B cell (primary cell): ENCODE data around the gene PORCN. TPM values are rescaled to one million over a fixed set of nuclear protein-coding genes. Genes with fewer than 3 reads are reported as not detected.

ENCODE experiments used
- ATAC-seq: fragments of 200-7000 bp; cut with Tn5 transposase; one replicate; pipeline ENCODE4 v1.10.0; 2021; ENCODE audit warnings: low read depth, mild to moderate bottlenecking, moderate number of reproducible peaks, moderate library complexity
- CTCF ChIA-PET: fragments of 350-600 bp; sonication (Branson Sonifier 250); formaldehyde crosslinking; loops from one replicate; lab custom pipeline; 2021; ENCODE audit warnings: antibody characterized with exemption, inconsistent platforms; lab: Charles Lee
- POLR2A ChIA-PET: fragments of 350-600 bp; sonication (Branson Sonifier 250); formaldehyde crosslinking; loops from one replicate; lab custom pipeline; 2021; ENCODE audit warnings: antibody characterized with exemption; lab: Charles Lee
- DNase-seq: peaks from one replicate; pipeline ENCODE4 v3.0.0; 2013
- H2AFZ ChIP-seq: 2 replicates; pipeline ENCODE4 v1.6.1; 2012; ENCODE audit warnings: mild to moderate bottlenecking, low read depth, low read length; ENCODE audit not compliant: insufficient read depth, poor library complexity, severe bottlenecking
- H3K27ac ChIP-seq, 2 donors: 1 replicate in 1 of 2; 2 replicates in 1 of 2; pipeline ENCODE4 v1.5.1; 2012 to 2013; ENCODE audit warnings: low read length in 2 of 2, mild to moderate bottlenecking in 2 of 2, moderate library complexity in 1 of 2
- H3K27me3 ChIP-seq, 4 experiments: fragments of 200-600 bp in 1 of 4; sonication (generic) in 1 of 4; replicated peaks in 1 of 4; 1 replicate in 2 of 4; 2 replicates in 2 of 4; pipeline versions ENCODE4 v1.6.1 to v1.7.0; 2013 to 2016; ENCODE audit warnings: low read length in 3 of 4, mild to moderate bottlenecking in 2 of 4, mixed read lengths in 1 of 4, moderate library complexity in 1 of 4; ENCODE audit not compliant: insufficient read depth in 4 of 4, control insufficient read depth in 3 of 4; ENCODE audit errors: control extremely low read depth in 1 of 4
- H3K36me3 ChIP-seq, 2 experiments: replicated peaks in 1 of 2; 1 replicate in 1 of 2; 2 replicates in 1 of 2; pipeline versions ENCODE4 v1.6.1 to v1.7.1; 2013; ENCODE audit warnings: low read length in 1 of 2; ENCODE audit not compliant: insufficient read depth in 2 of 2, control insufficient read depth in 1 of 2; ENCODE audit errors: control extremely low read depth in 1 of 2, extremely low read depth in 1 of 2
- H3K4me1 ChIP-seq, 2 donors: fragments of 200-600 bp in 1 of 2; sonication (generic) in 1 of 2; 1 replicate in 1 of 2; 2 replicates in 1 of 2; pipeline versions ENCODE4 v1.5.1 to v1.6.1; 2013 to 2017; ENCODE audit warnings: low read length in 2 of 2; ENCODE audit not compliant: control insufficient read depth in 2 of 2, insufficient read depth in 2 of 2
- H3K4me2 ChIP-seq: replicated peaks from 2 replicates; pipeline ENCODE3; 2012; ENCODE audit warnings: mild to moderate bottlenecking, low read depth, low read length; ENCODE audit not compliant: poor library complexity, severe bottlenecking
- H3K4me3 ChIP-seq, 5 experiments: fragments of 200-600 bp in 1 of 5; sonication (generic) in 1 of 5; 1 replicate in 3 of 5; 2 replicates in 2 of 5; pipeline versions ENCODE4 v1.5.1 to v1.7.0; 2011 to 2016; ENCODE audit warnings: low read length in 4 of 5, mild to moderate bottlenecking in 4 of 5, low read depth in 2 of 5, control low read depth in 1 of 5, moderate library complexity in 1 of 5; ENCODE audit not compliant: insufficient read depth in 1 of 5; ENCODE audit errors: control extremely low read depth in 1 of 5, extremely low read depth in 1 of 5
- H3K79me2 ChIP-seq: fragments of 200-600 bp; sonication (generic); one replicate; pipeline ENCODE4 v1.6.0; 2016; ENCODE audit warnings: low read length; ENCODE audit not compliant: control insufficient read depth, insufficient read depth
- H3K9ac ChIP-seq: fragments of 200-600 bp; sonication (generic); 2 replicates; pipeline ENCODE4 v1.6.1; 2017; ENCODE audit warnings: mild to moderate bottlenecking, low read length, moderate library complexity
- H3K9me3 ChIP-seq, 3 donors: one replicate each; pipeline versions ENCODE4 v1.6.1 to v1.7.1; 2013; ENCODE audit warnings: low read length in 2 of 3; ENCODE audit not compliant: control insufficient read depth in 2 of 3, insufficient read depth in 1 of 3; ENCODE audit errors: control extremely low read depth in 1 of 3
- H4K20me1 ChIP-seq: 2 replicates; pipeline ENCODE4 v1.6.0; 2012; ENCODE audit warnings: mild to moderate bottlenecking, low read length; ENCODE audit not compliant: insufficient read depth, control insufficient read depth, poor library complexity, severe bottlenecking
- H3K27ac Mint-ChIP-seq: one replicate; pipeline ENCODE4 v1.8.0; 2021; ENCODE audit warnings: mixed read lengths
- H3K27me3 Mint-ChIP-seq: one replicate; pipeline ENCODE4 v1.8.0; 2021; ENCODE audit warnings: mixed read lengths
- H3K4me1 Mint-ChIP-seq: one replicate; pipeline ENCODE4 v1.8.0; 2021; ENCODE audit warnings: mixed read lengths
- H3K4me3 Mint-ChIP-seq: one replicate; pipeline ENCODE4 v1.8.0; 2021; ENCODE audit warnings: mixed read lengths
- H3K9me3 Mint-ChIP-seq: one replicate; pipeline ENCODE4 v1.8.0; 2022; ENCODE audit warnings: mixed read lengths; ENCODE audit not compliant: insufficient read depth
- EZH2 ChIP-seq: IDR thresholded peaks from 2 replicates; pipeline ENCODE4 v1.6.1; 2012; ENCODE audit warnings: borderline replicate concordance, low read depth, mild to moderate bottlenecking, moderate library complexity, low read length; ENCODE audit not compliant: insufficient read depth, poor library complexity, severe bottlenecking
- WGBS: methylation state at CpG from one replicate; pipeline ENCODE4 v1.1.5; 2013; ENCODE audit warnings: missing lambda C conversion rate; ENCODE audit not compliant: insufficient coverage; 5-methylcytosine and 5-hydroxymethylcytosine counted together
- intact Hi-C: fragments of 100-400 bp; cut with micrococcal nuclease; formaldehyde crosslinking; loops from one replicate; pipeline ENCODE4 v1.10.0; 2022
- polyA plus RNA-seq: library from polyadenylated mRNA; depleted of rRNA; stranded (reverse); fragments of >200 nt; gene quantifications from 2 replicates; pipeline ENCODE4 v1.2.3, GENCODE V29; 2012
- total RNA-seq, 2 donors: library from RNA; stranded (reverse); fragments of 120-200 nt in 1 of 2; gene quantifications; 1 replicate in 1 of 2; 2 replicates in 1 of 2; pipeline versions ENCODE4 v1.2.3 to v1.2.4, GENCODE V29; 2013 to 2022
- TF ChIP-seq, protein P1 (sequence below): fragments of 200-600 bp; IDR thresholded peaks from one replicate; pipeline ENCODE4 v1.8.0; 2022; ENCODE audit warnings: antibody characterized with exemption, mild to moderate bottlenecking

PORCN gene
- total and polyA plus RNA-seq, 2 donors (not counting 1 experiment from before 2014, with no cell fraction given): 12.8 to 18.5 TPM

DNA sequence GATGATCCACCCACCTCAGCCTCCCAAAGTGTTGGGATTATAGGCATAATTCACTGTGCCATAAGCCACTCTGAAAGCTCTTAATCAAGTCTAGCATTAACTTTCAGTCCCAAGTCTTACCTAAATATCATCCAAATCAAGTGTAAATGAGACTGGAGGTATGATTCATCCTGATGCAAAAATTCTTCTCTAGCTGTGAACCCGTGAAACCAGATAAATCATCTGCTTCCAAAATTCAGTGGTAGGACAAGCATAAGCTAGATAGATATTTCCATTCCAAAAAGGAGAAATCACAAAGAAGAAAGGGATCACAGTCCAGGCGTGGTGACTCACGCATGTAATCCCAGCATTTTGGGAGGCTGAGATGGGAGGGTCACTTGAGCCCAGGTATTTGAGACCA lies 21.9 kb downstream of the PORCN start:
- ATAC-seq (no peak), DNase-seq (no peak)
- no peaks in the 10 kb centered on the region for H3K9me3 Mint-ChIP-seq
- ChIA-PET POLR2A (no interaction called here), CTCF (no interaction called here)
- H3K79me2 ChIP-seq: no peaks in the 10 kb centered on the region
- no peak overlapping the region for H2AFZ ChIP-seq
- no peak overlapping the region for H3K9ac ChIP-seq
- H3K27ac ChIP-seq: no peak overlapping the region
- H3K4me1 Mint-ChIP-seq: no peaks in the 10 kb centered on the region
- H3K36me3 ChIP-seq: peaks cover 0 to 16% of the 10 kb centered on the region in 2 experiments
- H3K27ac Mint-ChIP-seq: no peak overlapping the region
- H3K4me1 ChIP-seq: no peaks in the 10 kb centered on the region
- no CpG with 5 or more reads among the region's 3 CpGs for WGBS
- H4K20me1 ChIP-seq: no peaks in the 10 kb centered on the region
- TF ChIP-seq, protein P1, sequence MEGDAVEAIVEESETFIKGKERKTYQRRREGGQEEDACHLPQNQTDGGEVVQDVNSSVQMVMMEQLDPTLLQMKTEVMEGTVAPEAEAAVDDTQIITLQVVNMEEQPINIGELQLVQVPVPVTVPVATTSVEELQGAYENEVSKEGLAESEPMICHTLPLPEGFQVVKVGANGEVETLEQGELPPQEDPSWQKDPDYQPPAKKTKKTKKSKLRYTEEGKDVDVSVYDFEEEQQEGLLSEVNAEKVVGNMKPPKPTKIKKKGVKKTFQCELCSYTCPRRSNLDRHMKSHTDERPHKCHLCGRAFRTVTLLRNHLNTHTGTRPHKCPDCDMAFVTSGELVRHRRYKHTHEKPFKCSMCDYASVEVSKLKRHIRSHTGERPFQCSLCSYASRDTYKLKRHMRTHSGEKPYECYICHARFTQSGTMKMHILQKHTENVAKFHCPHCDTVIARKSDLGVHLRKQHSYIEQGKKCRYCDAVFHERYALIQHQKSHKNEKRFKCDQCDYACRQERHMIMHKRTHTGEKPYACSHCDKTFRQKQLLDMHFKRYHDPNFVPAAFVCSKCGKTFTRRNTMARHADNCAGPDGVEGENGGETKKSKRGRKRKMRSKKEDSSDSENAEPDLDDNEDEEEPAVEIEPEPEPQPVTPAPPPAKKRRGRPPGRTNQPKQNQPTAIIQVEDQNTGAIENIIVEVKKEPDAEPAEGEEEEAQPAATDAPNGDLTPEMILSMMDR: no peak
- no peak for TF ChIP-seq EZH2
- intact Hi-C loops: no loop called here
- H3K27me3 ChIP-seq: no peaks in the 10 kb centered on the region
- no peak overlapping the region for H3K4me3 ChIP-seq
- H3K4me3 Mint-ChIP-seq: no peak overlapping the region
- H3K27me3 Mint-ChIP-seq: no peaks in the 10 kb centered on the region
- no peak overlapping the region for H3K4me2 ChIP-seq
- H3K9me3 ChIP-seq: no peaks in the 10 kb centered on the region

DNA sequence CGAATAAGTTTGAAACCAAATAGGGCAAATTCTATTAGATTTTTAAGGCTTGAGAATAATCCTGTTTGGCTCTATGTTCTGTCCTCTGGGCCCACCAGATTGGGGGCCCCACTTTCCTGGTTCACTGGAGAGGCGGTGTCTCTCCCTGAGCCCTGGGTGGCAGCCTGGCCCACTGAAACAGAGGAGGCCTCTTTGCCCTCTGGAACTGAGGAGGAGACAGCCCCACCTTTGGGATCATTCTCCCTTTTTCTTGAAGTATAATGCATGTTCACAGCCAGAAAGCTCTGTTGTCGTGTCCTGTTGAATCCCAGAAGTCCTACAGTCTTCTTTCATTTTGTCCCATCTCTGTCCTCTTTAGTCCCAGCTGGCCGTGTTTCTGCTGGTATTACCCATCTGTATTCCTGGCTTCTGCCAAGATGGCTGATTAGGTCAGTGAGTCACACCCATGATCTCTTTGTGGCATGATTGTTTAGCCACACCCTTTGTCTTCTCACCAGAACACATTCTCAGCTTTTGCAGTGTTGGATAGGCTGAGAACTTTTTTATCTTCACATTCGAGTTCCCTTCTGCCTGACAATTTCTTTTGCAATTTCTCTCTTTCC lies 22.7 kb downstream of the PORCN start:
- H3K27ac ChIP-seq: no peak overlapping the region
- H3K27ac Mint-ChIP-seq: no peak overlapping the region

More for the DNA sequence above, 22.7 kb downstream of the PORCN start:
- no peak overlapping the region for H3K4me3 Mint-ChIP-seq
- no peaks in the 10 kb centered on the region for H3K4me1 Mint-ChIP-seq
- 93% methylated on average over 3 of the region's 5 CpGs for WGBS
- Histone ChIP-seq H3K4me1 (no peaks in the 10 kb centered on the region), H3K9me3 (no peaks in the 10 kb centered on the region), H3K4me3 (no peak overlapping the region), H3K27me3 (no peaks in the 10 kb centered on the region), H3K4me2 (no peak overlapping the region), H3K36me3 (peaks cover 0 to 16% of the 10 kb centered on the region in 2 experiments), H2AFZ (no peak overlapping the region), H3K9ac (no peak overlapping the region), H3K79me2 (no peaks in the 10 kb centered on the region), H4K20me1 (no peaks in the 10 kb centered on the region)
- ATAC-seq: no peak
- no peak for DNase-seq
- ChIA-PET POLR2A (no interaction called here), CTCF (no interaction called here)
- TF ChIP-seq, protein P1: no peak
- TF ChIP-seq EZH2: no peak
- intact Hi-C loops: no loop called here
- H3K9me3 Mint-ChIP-seq: no peaks in the 10 kb centered on the region
- no peaks in the 10 kb centered on the region for H3K27me3 Mint-ChIP-seq
